Hepatocyte (in vitro differentiated cells): ENCODE measurements around the gene PNKP. TPM values are rescaled to one million over a fixed set of nuclear protein-coding genes. Genes with fewer than 3 reads are reported as not detected.
A peak's percentile ranks its signal among the peaks of the same experiment; 100 is the strongest.

Experiments
- DNase-seq: peaks from one replicate; pipeline ENCODE4 v3.0.0-alpha.2; 2016; ENCODE audit warnings: low spot score
- H2AFZ ChIP-seq: fragments of 200-600 bp; sonication (generic); 2 replicates; pipeline ENCODE4 v1.6.0; 2016; ENCODE audit warnings: antibody characterized with exemption, mild to moderate bottlenecking
- H3K27ac ChIP-seq: fragments of 200-600 bp; sonication (generic); 2 replicates; pipeline ENCODE4 v1.5.1; 2016; ENCODE audit warnings: mild to moderate bottlenecking
- H3K27me3 ChIP-seq: fragments of 200-600 bp; sonication (generic); 2 replicates; pipeline ENCODE4 v1.6.1; 2016
- H3K36me3 ChIP-seq: fragments of 200-600 bp; sonication (generic); replicated peaks from 2 replicates; pipeline ENCODE4 v1.5.1; 2016; ENCODE audit warnings: low read depth; ENCODE audit not compliant: insufficient read depth
- H3K4me1 ChIP-seq: fragments of 200-600 bp; sonication (generic); 2 replicates; pipeline ENCODE4 v1.5.1; 2016; ENCODE audit warnings: mild to moderate bottlenecking, moderate library complexity; ENCODE audit not compliant: insufficient read depth
- H3K4me2 ChIP-seq: fragments of 200-600 bp; sonication (generic); 2 replicates; pipeline ENCODE4 v1.6.0; 2016
- H3K4me3 ChIP-seq: fragments of 200-600 bp; sonication (generic); 2 replicates; pipeline ENCODE4 v1.5.1; 2016; ENCODE audit warnings: mild to moderate bottlenecking
- H3K79me2 ChIP-seq: fragments of 200-600 bp; sonication (generic); 2 replicates; pipeline ENCODE4 v1.6.0; 2017; ENCODE audit warnings: mild to moderate bottlenecking
- H3K9me2 ChIP-seq: fragments of 200-600 bp; sonication (generic); replicated peaks from 2 replicates; pipeline ENCODE4 v1.6.0; 2017; ENCODE audit warnings: mild to moderate bottlenecking; ENCODE audit not compliant: insufficient read depth
- H3K9me3 ChIP-seq: fragments of 200-600 bp; sonication (generic); 2 replicates; pipeline ENCODE4 v1.5.1; 2016; ENCODE audit warnings: low read depth, mild to moderate bottlenecking
- H4K20me1 ChIP-seq: fragments of 200-600 bp; sonication (generic); 2 replicates; pipeline ENCODE4 v1.6.0; 2016; ENCODE audit warnings: mild to moderate bottlenecking; ENCODE audit not compliant: insufficient read depth, poor library complexity, severe bottlenecking
- CTCF ChIP-seq: fragments of 200-600 bp; sonication (generic); IDR thresholded peaks from 2 replicates; pipeline ENCODE4 v1.5.1; 2016; ENCODE audit warnings: antibody characterized with exemption, mild to moderate bottlenecking; ENCODE audit not compliant: poor library complexity
- EZH2 ChIP-seq: fragments of 200-600 bp; sonication (generic); IDR thresholded peaks from 2 replicates; pipeline ENCODE4 v1.6.1; 2016; ENCODE audit warnings: antibody characterized with exemption, mild to moderate bottlenecking, borderline replicate concordance
- EZH2phosphoT487 ChIP-seq: fragments of 200-600 bp; sonication (generic); IDR thresholded peaks from one replicate; pipeline ENCODE4 v1.6.1; 2018; ENCODE audit warnings: antibody characterized with exemption, mild to moderate bottlenecking, low read depth, moderate library complexity; ENCODE audit not compliant: unreplicated experiment, severe bottlenecking
- WGBS: methylation state at CpG from one replicate; pipeline ENCODE4 v1.1.6; 2016; ENCODE audit warnings: low lambda C conversion rate; ENCODE audit errors: missing lambda C conversion rate; 5-methylcytosine and 5-hydroxymethylcytosine counted together
- microRNA-seq: library from miRNA; unstranded; fragments of <30 nt; microRNA quantifications from one replicate; pipeline ENCODE4, GENCODE V29; 2017
- polyA plus RNA-seq: library from polyadenylated mRNA; unstranded; fragments of >200 nt; fragmentation: Nextera tagmentation; extraction: Ambion mirVana; gene quantifications from 2 replicates; pipeline ENCODE4 v1.2.1, GENCODE V29; 2016
- small RNA-seq: library from RNA; depleted of rRNA; stranded (forward); fragments of <200 nt; gene quantifications from one replicate; pipeline ENCODE3, GENCODE V24; 2014
- total RNA-seq: library from RNA; depleted of rRNA; stranded (reverse); fragments of >200 nt; gene quantifications from 2 replicates; pipeline ENCODE4 v1.2.3, GENCODE V29; 2014

The PNKP gene
- total and polyA plus RNA-seq, 2 experiments from 2014 or later = 27.0 to 68.6 TPM

- Histone ChIP-seq H2AFZ (no peak overlapping the region), H4K20me1 (no peaks in the 10 kb centered on the region), H3K27me3 (no peaks in the 10 kb centered on the region), H3K4me1 (peaks cover 11% of the 10 kb centered on the region), H3K4me2 (no peak overlapping the region), H3K27ac (no peak overlapping the region), H3K36me3 (no peaks in the 10 kb centered on the region), H3K9me2 (no peaks in the 10 kb centered on the region), H3K79me2 (no peaks in the 10 kb centered on the region), H3K4me3 (no peak overlapping the region), H3K9me3 (no peaks in the 10 kb centered on the region)
- no peak for TF ChIP-seq CTCF
- no peak for TF ChIP-seq EZH2
- no peak for TF ChIP-seq EZH2phosphoT487
- 98% methylated on average over 6 of the region's 6 CpGs for WGBS
- no peak for DNase-seq
These were observed 56.0 kb downstream of the PNKP start for GRCh38 chr19:49811328-49811727.

Small RNA genes lying within 50 kb of the gene (microRNA-seq; reads per million reads assigned to microRNA genes)
- gene MIR4749 = 16.5 reads per million, percentile 35 among the genes with 10 or more reads in this experiment
- 6.3 reads per million, percentile 15 among the genes with 10 or more reads in this experiment for gene MIR4750
- not detected for gene MIR6800

Small RNA genes lying within 50 kb of the gene (small RNA-seq; reads per million reads assigned to genes)
- not detected for gene MIR4749

Other genes with a start within 250 kb of the PNKP start
- 19.2 and 32.6 TPM in 2 replicates for gene RRAS, start 227.4 kb downstream of the PNKP start, total RNA-seq
- gene RRAS, start 227.4 kb downstream of the PNKP start, polyA plus RNA-seq = 107 and 125 TPM in 2 replicates
- 9.8 and 18.6 TPM in 2 replicates for gene SCAF1, start 225.4 kb downstream of the PNKP start, total RNA-seq
- gene SCAF1, start 225.4 kb downstream of the PNKP start, polyA plus RNA-seq = 12.4 and 12.6 TPM in 2 replicates
- gene IRF3, start 201.7 kb downstream of the PNKP start, total RNA-seq = 39.2 and 55.6 TPM in 2 replicates
- 38.8 and 41.8 TPM in 2 replicates for gene IRF3, start 201.7 kb downstream of the PNKP start, polyA plus RNA-seq
- 4.9 and 13.8 TPM in 2 replicates for gene BCL2L12, start 201.6 kb downstream of the PNKP start, total RNA-seq
- 28.3 and 32.5 TPM in 2 replicates for gene BCL2L12, start 201.6 kb downstream of the PNKP start, polyA plus RNA-seq
- 189 and 195 TPM in 2 replicates for gene PRMT1, start 190.3 kb downstream of the PNKP start, total RNA-seq
- gene PRMT1, start 190.3 kb downstream of the PNKP start, polyA plus RNA-seq = 175 and 180 TPM in 2 replicates
- 0.12 and 0.50 TPM in 2 replicates for gene ADM5, start 178.0 kb downstream of the PNKP start, total RNA-seq
- not detected in 2 replicates for gene ADM5, start 178.0 kb downstream of the PNKP start, polyA plus RNA-seq
- gene CPT1C, start 176.5 kb downstream of the PNKP start, total RNA-seq = 6.2 and 6.7 TPM in 2 replicates
- 6.8 and 10.0 TPM in 2 replicates for gene CPT1C, start 176.5 kb downstream of the PNKP start, polyA plus RNA-seq
- not detected in 2 replicates for gene TSKS, start 104.3 kb downstream of the PNKP start, total RNA-seq
- not detected in 2 replicates for gene TSKS, start 104.3 kb downstream of the PNKP start, polyA plus RNA-seq
- 59.3 and 64.8 TPM in 2 replicates for gene AP2A1, start 100.6 kb downstream of the PNKP start, total RNA-seq
- 60.4 and 62.1 TPM in 2 replicates for gene AP2A1, start 100.6 kb downstream of the PNKP start, polyA plus RNA-seq
- gene FUZ, start 54.3 kb downstream of the PNKP start, total RNA-seq = 19.5 and 20.5 TPM in 2 replicates
- 20.4 and 24.2 TPM in 2 replicates for gene FUZ, start 54.3 kb downstream of the PNKP start, polyA plus RNA-seq
- gene MED25, start 49.3 kb downstream of the PNKP start, total RNA-seq = 23.0 and 29.6 TPM in 2 replicates
- 83.9 and 100 TPM in 2 replicates for gene MED25, start 49.3 kb downstream of the PNKP start, polyA plus RNA-seq
- 76.4 and 114 TPM in 2 replicates for gene PTOV1, start 16.4 kb downstream of the PNKP start, total RNA-seq
- gene PTOV1, start 16.4 kb downstream of the PNKP start, polyA plus RNA-seq = 294 and 305 TPM in 2 replicates
- gene AKT1S1, start 9.8 kb upstream of the PNKP start, total RNA-seq = 15.6 and 16.3 TPM in 2 replicates
- 73.0 and 74.5 TPM in 2 replicates for gene AKT1S1, start 9.8 kb upstream of the PNKP start, polyA plus RNA-seq
- gene TBC1D17, start 10.1 kb upstream of the PNKP start, total RNA-seq = 10.7 and 13.4 TPM in 2 replicates
- gene TBC1D17, start 10.1 kb upstream of the PNKP start, polyA plus RNA-seq = 52.8 and 55.1 TPM in 2 replicates
- gene IL4I1, start 29.3 kb upstream of the PNKP start, total RNA-seq = 0.12 and 0.60 TPM in 2 replicates
- gene IL4I1, start 29.3 kb upstream of the PNKP start, polyA plus RNA-seq = 0.33 and 0.97 TPM in 2 replicates
- 19.8 and 34.4 TPM in 2 replicates for gene ATF5, start 61.6 kb upstream of the PNKP start, total RNA-seq
- 16.1 and 23.8 TPM in 2 replicates for gene ATF5, start 61.6 kb upstream of the PNKP start, polyA plus RNA-seq
- gene NUP62, start 61.9 kb upstream of the PNKP start, total RNA-seq = 21.3 and 33.8 TPM in 2 replicates
- 33.5 and 34.0 TPM in 2 replicates for gene NUP62, start 61.9 kb upstream of the PNKP start, polyA plus RNA-seq
- gene SIGLEC11, start 93.6 kb upstream of the PNKP start, total RNA-seq = 15.8 and 21.2 TPM in 2 replicates
- 3.9 and 6.0 TPM in 2 replicates for gene SIGLEC11, start 93.6 kb upstream of the PNKP start, polyA plus RNA-seq
- gene VRK3, start 157.8 kb upstream of the PNKP start, total RNA-seq = 36.7 and 39.7 TPM in 2 replicates
- gene VRK3, start 157.8 kb upstream of the PNKP start, polyA plus RNA-seq = 41.8 and 42.3 TPM in 2 replicates
- 5.3 and 8.0 TPM in 2 replicates for gene ZNF473, start 158.4 kb upstream of the PNKP start, total RNA-seq
- gene ZNF473, start 158.4 kb upstream of the PNKP start, polyA plus RNA-seq = 2.5 and 4.4 TPM in 2 replicates